ENCODE data around the gene PPP2R5E.

GRCh38 chr14:63508033-63508432, 35.1 kb downstream of the PPP2R5E start:
- TF ChIP-seq CTCF (IDR thresholded peaks at IDR 0.05) = no peak
- TF ChIP-seq POLR2A (IDR thresholded peaks at IDR 0.05) = no peak
- TF ChIP-seq POLR2AphosphoS5 (IDR thresholded peaks at IDR 0.05) = no peak
- TF ChIP-seq EP300 (IDR thresholded peaks at IDR 0.05) = no peak

Data from suprapubic skin (tissue), 4 donors.